SU-DHL-6 (cell line): Measurements from ENCODE around the gene HSF5.

Source experiments
- H2AFZ ChIP-seq: fragments of 200-600 bp; sonication (generic); 2 replicates; pipeline ENCODE4 v1.6.1; 2014; ENCODE audit warnings: low read depth, mild to moderate bottlenecking, moderate library complexity, mixed read lengths, antibody characterized with exemption, low read length; ENCODE audit not compliant: severe bottlenecking
- H3F3A ChIP-seq: fragments of 200-600 bp; shearing (Covaris generic); 2 replicates; pipeline ENCODE4 v1.6.0; 2016; ENCODE audit warnings: antibody characterized with exemption, mild to moderate bottlenecking; ENCODE audit not compliant: insufficient read depth
- H3K27ac ChIP-seq: fragments of 200-600 bp; sonication (generic); 2 replicates; pipeline ENCODE4 v1.5.1; 2016; ENCODE audit warnings: low read depth, mild to moderate bottlenecking, low read length, moderate library complexity, mixed read lengths
- H3K27me3 ChIP-seq: fragments of 200-600 bp; sonication (generic), shearing (Covaris generic); 2 replicates; pipeline ENCODE4 v1.6.0; 2014; ENCODE audit warnings: mild to moderate bottlenecking, low read length
- H3K36me3 ChIP-seq: fragments of 200-600 bp; sonication (generic); 2 replicates; pipeline ENCODE4 v1.6.1; 2014; ENCODE audit warnings: mild to moderate bottlenecking, low read length, mixed read lengths
- H3K4me2 ChIP-seq: fragments of 300-600, 200-600 bp; shearing (Covaris generic), sonication (generic); 2 replicates; pipeline ENCODE4 v1.6.0; 2014; ENCODE audit warnings: low read length, low read depth, mild to moderate bottlenecking; ENCODE audit not compliant: poor library complexity, severe bottlenecking
- H3K4me3 ChIP-seq: fragments of 200-600 bp; sonication (generic); 2 replicates; pipeline ENCODE4 v1.5.1; 2014; ENCODE audit warnings: antibody characterized with exemption, low read length, mild to moderate bottlenecking, mixed read lengths; ENCODE audit not compliant: insufficient read depth, poor library complexity, severe bottlenecking
- H3K79me2 ChIP-seq: fragments of 200-600 bp; sonication (generic); 2 replicates; pipeline ENCODE4 v1.6.1; 2014; ENCODE audit warnings: mild to moderate bottlenecking, low read length, moderate library complexity; ENCODE audit not compliant: insufficient read depth
- H3K9ac ChIP-seq: fragments of 200-600 bp; sonication (generic); 2 replicates; pipeline ENCODE4 v1.7.0; 2014; ENCODE audit warnings: mild to moderate bottlenecking, low read length
- H3K9me2 ChIP-seq: fragments of 200-600 bp; sonication (generic); replicated peaks from 2 replicates; pipeline ENCODE4 v1.6.1; 2014; ENCODE audit warnings: low read length; ENCODE audit not compliant: insufficient read depth
- H3K9me3 ChIP-seq: fragments of 200-600 bp; sonication (generic); 2 replicates; pipeline ENCODE4 v1.6.1; 2014; ENCODE audit warnings: low read length, mixed read lengths; ENCODE audit not compliant: insufficient read depth
- H4K20me1 ChIP-seq: fragments of 200-600 bp; sonication (generic); 2 replicates; pipeline ENCODE4 v1.6.1; 2014; ENCODE audit warnings: low read depth, mild to moderate bottlenecking, antibody characterized with exemption, low read length, moderate library complexity, mixed read lengths
- EZH2phosphoT487 ChIP-seq: fragments of 200-600 bp; sonication (generic), shearing (Covaris generic); conservative IDR thresholded peaks from 2 replicates; pipeline ENCODE4 v1.6.1; 2018; ENCODE audit warnings: mild to moderate bottlenecking, antibody characterized with exemption, low read length, moderate library complexity, mixed read lengths
- TF ChIP-seq, protein P1 (sequence below): fragments of 200-600 bp; sonication (generic); IDR thresholded peaks from one replicate; pipeline ENCODE4 v1.5.1; 2017; ENCODE audit warnings: antibody characterized with exemption, mild to moderate bottlenecking, low read length, moderate library complexity; ENCODE audit not compliant: insufficient read depth, poor library complexity, severe bottlenecking

HSF5 gene, protein sequence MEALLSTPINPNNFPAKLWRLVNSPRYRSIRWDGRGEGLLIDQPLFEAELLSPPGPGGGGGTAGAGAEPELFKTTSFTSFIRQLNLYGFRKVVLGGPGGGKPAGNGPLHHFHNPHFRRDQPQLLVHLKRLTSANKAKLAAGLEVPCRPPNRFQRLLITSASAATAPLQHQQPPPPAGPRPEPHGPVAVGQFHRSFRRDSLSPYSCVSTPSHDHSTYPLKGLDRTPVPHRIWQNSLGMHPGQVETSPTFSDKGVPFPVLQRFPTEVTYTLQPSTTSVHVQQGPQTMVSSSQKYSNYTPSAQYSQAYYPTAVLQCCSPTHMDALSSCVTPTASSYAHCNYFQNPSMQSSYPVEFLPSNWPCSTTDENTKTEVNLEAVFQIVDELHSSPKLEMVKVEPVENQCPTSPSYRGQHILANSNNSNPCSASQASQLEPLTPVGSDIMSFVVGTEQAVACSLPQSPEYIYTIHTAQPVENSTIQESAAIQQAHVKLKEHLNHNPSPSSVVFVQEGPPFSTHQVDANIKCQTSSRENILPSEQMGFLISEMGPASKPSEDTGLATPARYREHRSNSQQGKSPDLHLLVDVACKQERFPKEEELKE

DNA sequence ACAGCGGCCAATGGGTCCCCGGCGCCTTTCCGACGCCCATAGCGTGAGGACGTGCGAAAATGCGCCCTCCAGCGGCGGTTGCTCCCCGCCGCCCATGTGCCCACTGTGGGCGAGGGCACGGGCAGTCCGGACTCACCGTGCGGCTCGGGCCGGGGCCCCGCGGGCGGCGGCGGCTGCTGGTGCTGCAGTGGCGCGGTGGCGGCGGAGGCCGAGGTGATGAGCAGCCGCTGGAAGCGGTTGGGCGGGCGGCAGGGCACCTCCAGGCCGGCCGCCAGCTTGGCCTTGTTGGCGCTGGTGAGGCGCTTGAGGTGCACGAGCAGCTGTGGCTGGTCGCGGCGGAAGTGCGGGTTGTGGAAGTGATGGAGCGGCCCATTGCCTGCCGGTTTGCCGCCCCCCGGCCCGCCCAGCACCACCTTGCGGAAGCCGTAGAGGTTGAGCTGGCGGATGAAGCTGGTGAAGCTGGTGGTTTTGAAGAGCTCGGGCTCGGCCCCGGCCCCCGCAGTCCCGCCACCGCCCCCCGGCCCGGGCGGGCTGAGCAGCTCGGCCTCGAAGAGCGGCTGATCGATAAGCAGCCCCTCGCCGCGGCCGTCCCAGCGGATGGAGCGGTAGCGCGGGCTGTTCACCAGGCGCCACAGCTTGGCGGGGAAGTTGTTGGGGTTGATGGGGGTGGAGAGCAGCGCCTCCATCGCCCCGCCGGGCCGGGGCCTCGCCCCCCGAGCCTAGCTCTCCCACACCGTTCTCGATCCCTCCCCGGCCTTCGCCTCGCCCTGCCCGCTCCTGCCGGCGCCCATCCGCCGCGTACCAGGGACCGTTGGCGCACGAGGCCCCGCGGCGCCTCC, at the start of gene HSF5:
TSS of gene HSF5 (minus strand) at position 820 of the 839 bp plus-strand sequence. CDS start at position 686, 134 bp downstream.
- Histone ChIP-seq H4K20me1 (no peaks in the 10 kb centered on the region), H3K4me3 (no peak within 1 kb of the TSS), H3K9me3 (no peaks in the 10 kb centered on the region), H3K36me3 (peaks cover 10% of the 10 kb centered on the region; the same call in 1 of the 2 replicates), H3K9ac (no peak within 1 kb of the TSS), H2AFZ (no peak within 1 kb of the TSS), H3K27me3 (no peaks in the 10 kb centered on the region), H3F3A (no peaks in the 10 kb centered on the region), H3K9me2 (no peaks in the 10 kb centered on the region), H3K79me2 (no peaks in the 10 kb centered on the region), H3K4me2 (no peak within 1 kb of the TSS), H3K27ac (no peak within 1 kb of the TSS)
- TF ChIP-seq EZH2phosphoT487, result no peak
- TF ChIP-seq, protein P1, sequence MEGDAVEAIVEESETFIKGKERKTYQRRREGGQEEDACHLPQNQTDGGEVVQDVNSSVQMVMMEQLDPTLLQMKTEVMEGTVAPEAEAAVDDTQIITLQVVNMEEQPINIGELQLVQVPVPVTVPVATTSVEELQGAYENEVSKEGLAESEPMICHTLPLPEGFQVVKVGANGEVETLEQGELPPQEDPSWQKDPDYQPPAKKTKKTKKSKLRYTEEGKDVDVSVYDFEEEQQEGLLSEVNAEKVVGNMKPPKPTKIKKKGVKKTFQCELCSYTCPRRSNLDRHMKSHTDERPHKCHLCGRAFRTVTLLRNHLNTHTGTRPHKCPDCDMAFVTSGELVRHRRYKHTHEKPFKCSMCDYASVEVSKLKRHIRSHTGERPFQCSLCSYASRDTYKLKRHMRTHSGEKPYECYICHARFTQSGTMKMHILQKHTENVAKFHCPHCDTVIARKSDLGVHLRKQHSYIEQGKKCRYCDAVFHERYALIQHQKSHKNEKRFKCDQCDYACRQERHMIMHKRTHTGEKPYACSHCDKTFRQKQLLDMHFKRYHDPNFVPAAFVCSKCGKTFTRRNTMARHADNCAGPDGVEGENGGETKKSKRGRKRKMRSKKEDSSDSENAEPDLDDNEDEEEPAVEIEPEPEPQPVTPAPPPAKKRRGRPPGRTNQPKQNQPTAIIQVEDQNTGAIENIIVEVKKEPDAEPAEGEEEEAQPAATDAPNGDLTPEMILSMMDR, result no peak

DNA sequence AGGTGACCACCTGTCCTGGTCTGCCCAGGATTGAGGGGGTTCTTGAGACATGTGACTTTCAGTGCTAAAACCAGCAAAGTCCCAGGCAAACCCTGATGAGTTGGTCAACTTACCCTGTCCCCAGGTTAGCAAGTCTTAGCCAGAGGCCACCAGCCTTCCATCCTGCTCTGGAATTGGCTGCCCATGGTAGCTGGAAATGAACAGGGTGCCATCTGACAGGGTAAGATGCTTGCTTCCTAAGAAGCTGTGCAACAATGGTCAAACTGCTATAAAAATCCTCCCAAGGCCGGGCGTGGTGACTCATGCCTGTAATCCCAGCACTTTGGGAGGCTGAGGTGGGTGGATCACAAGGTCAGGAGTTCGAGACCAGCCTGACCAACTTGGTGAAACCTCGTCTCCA, 49.1 kb upstream of the HSF5 start:
- H3K27me3 ChIP-seq, result no peaks in the 10 kb centered on the region
- H4K20me1 ChIP-seq, result no peaks in the 10 kb centered on the region
- H3K9ac ChIP-seq, result no peak overlapping the region
- no peak overlapping the region for H2AFZ ChIP-seq
- H3K36me3 ChIP-seq, result no peaks in the 10 kb centered on the region
- no peaks in the 10 kb centered on the region for H3K9me3 ChIP-seq
- H3K4me2 ChIP-seq, result no peak overlapping the region
- no peaks in the 10 kb centered on the region for H3K9me2 ChIP-seq
- H3F3A ChIP-seq, result no peaks in the 10 kb centered on the region
- no peaks in the 10 kb centered on the region for H3K79me2 ChIP-seq
- TF ChIP-seq, protein P1, result no peak
- no peak for TF ChIP-seq EZH2phosphoT487
- no peak overlapping the region for H3K4me3 ChIP-seq
- H3K27ac ChIP-seq, result no peak overlapping the region

DNA sequence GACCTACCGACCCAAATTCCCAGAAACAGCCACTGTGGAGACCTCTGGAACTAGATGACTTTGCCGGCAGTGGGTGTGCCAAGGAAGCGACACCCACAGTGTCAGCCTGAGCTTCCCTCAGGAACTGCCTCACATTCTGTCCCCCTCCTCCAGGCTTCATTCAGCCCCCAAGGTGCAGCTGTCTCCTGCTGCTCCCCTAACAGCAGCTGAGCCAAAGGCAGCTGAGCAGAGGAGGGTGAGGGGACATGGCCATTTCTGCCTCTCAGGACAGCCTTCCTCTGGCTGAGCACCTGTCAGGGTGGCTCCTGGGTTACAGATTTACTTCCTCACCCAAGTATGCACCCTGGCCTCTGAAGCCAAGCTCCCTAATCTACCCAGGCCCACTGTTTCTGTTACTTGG, 48.3 kb upstream of the HSF5 start:
- no peaks in the 10 kb centered on the region for H3K27me3 ChIP-seq

More for the DNA sequence above, 48.3 kb upstream of the HSF5 start:
- Histone ChIP-seq H3K36me3 (no peaks in the 10 kb centered on the region), H3F3A (no peaks in the 10 kb centered on the region), H3K79me2 (no peaks in the 10 kb centered on the region), H3K4me3 (no peak overlapping the region), H4K20me1 (no peaks in the 10 kb centered on the region), H3K9ac (no peak overlapping the region), H3K27ac (no peak overlapping the region), H2AFZ (no peak overlapping the region), H3K4me2 (no peak overlapping the region), H3K9me3 (no peaks in the 10 kb centered on the region), H3K9me2 (no peaks in the 10 kb centered on the region)
- TF ChIP-seq, protein P1, result no peak
- no peak for TF ChIP-seq EZH2phosphoT487
